Thyroid gland (tissue), 4 donors: ENCODE measurements around the gene ACSL3. TPM values are rescaled to one million over a fixed set of nuclear protein-coding genes. Genes with fewer than 3 reads are reported as not detected.

Source experiments
- DNase-seq, 2 donors: peaks; one replicate each; pipeline ENCODE4 v3.0.0-alpha.2; 2019
- H3K27ac ChIP-seq, 3 donors: fragments of 200-600 bp; sonication (generic); 1 replicate in 2 of 3; 2 replicates in 1 of 3; pipeline ENCODE4 v1.5.1; 2016 to 2019; ENCODE audit warnings: mild to moderate bottlenecking in 1 of 3, moderate library complexity in 1 of 3
- H3K27me3 ChIP-seq: fragments of 200-600 bp; sonication (generic); one replicate; pipeline ENCODE4 v1.5.1; 2019
- H3K36me3 ChIP-seq, 2 donors: fragments of 200-600 bp; sonication (generic); one replicate each; pipeline ENCODE4 v1.5.1; 2016 to 2019
- H3K4me1 ChIP-seq, 2 donors: fragments of 200-600 bp; sonication (generic); one replicate each; pipeline ENCODE4 v1.5.1; 2017 to 2019
- H3K4me3 ChIP-seq, 3 donors: fragments of 200-600 bp; sonication (generic); replicated peaks in 1 of 3; 1 replicate in 2 of 3; 2 replicates in 1 of 3; pipeline ENCODE4 v1.5.1; 2016; ENCODE audit warnings: mild to moderate bottlenecking in 1 of 3
- H3K9me3 ChIP-seq: fragments of 200-600 bp; sonication (generic); one replicate; pipeline ENCODE4 v1.5.1; 2017
- CTCF ChIP-seq, 6 experiments: fragments of 200-600 bp in 3 of 6; fragments of 450-650 bp in 3 of 6; sonication (generic) in 3 of 6; IDR thresholded peaks; one replicate each; pipeline ENCODE4 v1.5.1; 2016 to 2019; ENCODE audit warnings: antibody characterized with exemption in 6 of 6, mild to moderate bottlenecking in 2 of 6, inconsistent platforms in 1 of 6, moderate library complexity in 1 of 6
- POLR2A ChIP-seq, 2 donors: fragments of 450-650 bp; IDR thresholded peaks; one replicate each; pipeline ENCODE4 v1.6.1; 2017; ENCODE audit warnings: antibody characterized with exemption in 2 of 2, mild to moderate bottlenecking in 2 of 2, moderate library complexity in 1 of 2
- WGBS, 2 donors: methylation state at CpG; one replicate each; pipeline ENCODE4 v1.1.5; 2017; 5-methylcytosine and 5-hydroxymethylcytosine counted together
- intact Hi-C: fragments of 100-400 bp; cut with DNase I; formaldehyde crosslinking; loops from one replicate; pipeline ENCODE4 v1.15.1; 2023
- total RNA-seq, 4 donors: library from RNA; depleted of rRNA; stranded (reverse); fragments of >200 nt; gene quantifications; one replicate each; pipeline ENCODE4 v1.2.3, GENCODE V29; 2016

ACSL3 gene
- total RNA-seq, 4 donors from 2014 or later, result 62.0 to 85.8 (median 76.6) TPM

GRCh38 chr2:222968550-222969155 lies 107.8 kb downstream of the ACSL3 start:
- TF ChIP-seq POLR2A (IDR thresholded peaks at IDR 0.05), result no peak
- TF ChIP-seq CTCF (IDR thresholded peaks at IDR 0.05), result no peak

GRCh38 chr2:222969491-222969890 lies 108.7 kb downstream of the ACSL3 start:
- H3K27me3 ChIP-seq, result no peaks in the 10 kb centered on the region
- H3K36me3 ChIP-seq, result no peaks in the 10 kb centered on the region
- H3K27ac ChIP-seq, result no peak overlapping the region
- TF ChIP-seq CTCF (IDR thresholded peaks at IDR 0.05) (no peak), POLR2A (IDR thresholded peaks at IDR 0.05) (no peak)
- WGBS, 2 donors, result 25 to 28% methylated on average over 3 of the region's 3 CpGs
- no peak for DNase-seq
- H3K4me3 ChIP-seq, result no peak overlapping the region
- H3K9me3 ChIP-seq, result no peaks in the 10 kb centered on the region
- intact Hi-C loops, result no loop called here
- no peaks in the 10 kb centered on the region for H3K4me1 ChIP-seq

More at GRCh38 chr2:222968550-222969155, 107.8 kb downstream of the ACSL3 start:
- Histone ChIP-seq H3K9me3 (no peaks in the 10 kb centered on the region), H3K27me3 (no peaks in the 10 kb centered on the region), H3K27ac (no peak overlapping the region), H3K36me3 (no peaks in the 10 kb centered on the region), H3K4me1 (no peaks in the 10 kb centered on the region), H3K4me3 (no peak overlapping the region)
- 89 to 93% methylated on average over 6 of the region's 6 CpGs for WGBS, 2 donors
- DNase-seq, result no peak
- intact Hi-C loops, result no loop called here

GRCh38 chr2:222972420-222972819 lies 111.6 kb downstream of the ACSL3 start:
- intact Hi-C loops, result loop anchor here (5.0 to 10.0 kb wide), 2 partner anchors 132 to 485 kb away; no protein-coding TSS in a partner anchor
- Histone ChIP-seq H3K4me3 (no peak overlapping the region), H3K36me3 (no peaks in the 10 kb centered on the region), H3K27me3 (no peaks in the 10 kb centered on the region), H3K27ac (no peak overlapping the region), H3K9me3 (no peaks in the 10 kb centered on the region), H3K4me1 (no peaks in the 10 kb centered on the region)
- DNase-seq, result no peak
- TF ChIP-seq CTCF (IDR thresholded peaks at IDR 0.05), result no peak
- no peak for TF ChIP-seq POLR2A (IDR thresholded peaks at IDR 0.05)
- 78 to 84% methylated on average over 10 of the region's 10 CpGs for WGBS, 2 donors

DNA sequence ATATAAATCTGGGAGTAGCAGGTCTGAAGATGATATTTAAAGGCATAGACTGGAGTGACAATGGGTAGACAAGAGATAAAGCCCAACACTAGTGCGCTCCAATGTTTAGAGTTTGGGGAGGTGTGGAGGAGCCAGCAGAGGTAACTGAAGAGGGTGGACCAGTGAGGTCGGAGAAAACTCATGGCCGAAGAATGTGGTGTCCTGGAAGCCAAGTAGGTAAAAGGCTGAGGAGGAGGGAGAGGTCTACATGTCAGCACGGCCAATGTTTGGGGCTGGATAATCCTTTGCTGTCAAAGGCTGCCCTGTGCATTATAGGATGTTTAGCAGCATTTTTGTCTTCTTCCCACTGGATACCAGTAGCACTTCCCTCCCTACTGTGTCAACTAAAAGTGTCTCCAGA lies 112.4 kb downstream of the ACSL3 start:
- intact Hi-C loops, result loop anchor here (5.0 to 10.0 kb wide), 2 partner anchors 132 to 484 kb away; no protein-coding TSS in a partner anchor
- Histone ChIP-seq H3K36me3 (no peaks in the 10 kb centered on the region), H3K4me1 (no peaks in the 10 kb centered on the region), H3K27ac (no peak overlapping the region), H3K9me3 (no peaks in the 10 kb centered on the region), H3K4me3 (no peak overlapping the region), H3K27me3 (no peaks in the 10 kb centered on the region)
- WGBS, 2 donors, result 75 to 80% methylated on average over 4 of the region's 4 CpGs
- TF ChIP-seq POLR2A (IDR thresholded peaks at IDR 0.05) (no peak), CTCF (IDR thresholded peaks at IDR 0.05) (no peak)
- DNase-seq, result no peak

- no peaks in the 10 kb centered on the region for H3K36me3 ChIP-seq
- H3K27ac ChIP-seq, result no peak overlapping the region
- no peak for DNase-seq
- no peaks in the 10 kb centered on the region for H3K4me1 ChIP-seq
- no peaks in the 10 kb centered on the region for H3K27me3 ChIP-seq
- intact Hi-C loops, result loop anchor here (5.0 to 10.0 kb wide), 2 partner anchors 131 to 484 kb away; no protein-coding TSS in a partner anchor
- H3K4me3 ChIP-seq, result no peak overlapping the region
- H3K9me3 ChIP-seq, result no peaks in the 10 kb centered on the region
- TF ChIP-seq CTCF (IDR thresholded peaks at IDR 0.05) (no peak), POLR2A (IDR thresholded peaks at IDR 0.05) (no peak)
- 92 to 100% methylated on average over 2 of the region's 2 CpGs for WGBS, 2 donors
Measured at GRCh38 chr2:222973733-222974132, 112.9 kb downstream of the ACSL3 start.
